Measurements from ENCODE around the gene DPP6.

Gene DPP6

GRCh38 chr7:154853063-154853726, 801.0 kb downstream of the DPP6 start:
- DNase-seq: no peak

- DNase-seq: no peak
Observed at GRCh38 chr7:154853727-154854095, 801.5 kb downstream of the DPP6 start.

DNA sequence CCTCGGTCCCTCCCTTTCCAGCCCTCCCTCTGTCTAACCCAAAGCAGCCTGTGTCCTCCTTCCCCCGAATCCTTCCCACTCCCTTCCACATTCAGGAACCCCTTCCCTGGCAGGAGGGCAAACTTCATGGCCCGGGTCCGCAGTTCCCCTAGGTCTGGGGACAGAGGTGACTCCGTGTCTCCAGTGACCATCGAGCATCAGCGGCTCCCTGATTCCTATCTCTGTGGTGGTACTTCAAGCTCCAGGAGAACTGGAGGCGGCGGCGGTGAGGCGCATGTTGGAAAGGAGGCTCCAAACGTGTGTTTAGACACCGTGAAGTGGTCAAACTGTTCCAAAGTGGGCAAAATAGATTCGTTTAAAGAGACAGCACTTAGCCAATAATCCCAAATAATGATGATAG, 802.6 kb downstream of the DPP6 start:
- no peak for DNase-seq

GRCh38 chr7:154855366-154855765, 803.2 kb downstream of the DPP6 start:
- no peak for DNase-seq

- no peak for DNase-seq
Observed at GRCh38 chr7:154856733-154857132, 804.5 kb downstream of the DPP6 start.

DNA sequence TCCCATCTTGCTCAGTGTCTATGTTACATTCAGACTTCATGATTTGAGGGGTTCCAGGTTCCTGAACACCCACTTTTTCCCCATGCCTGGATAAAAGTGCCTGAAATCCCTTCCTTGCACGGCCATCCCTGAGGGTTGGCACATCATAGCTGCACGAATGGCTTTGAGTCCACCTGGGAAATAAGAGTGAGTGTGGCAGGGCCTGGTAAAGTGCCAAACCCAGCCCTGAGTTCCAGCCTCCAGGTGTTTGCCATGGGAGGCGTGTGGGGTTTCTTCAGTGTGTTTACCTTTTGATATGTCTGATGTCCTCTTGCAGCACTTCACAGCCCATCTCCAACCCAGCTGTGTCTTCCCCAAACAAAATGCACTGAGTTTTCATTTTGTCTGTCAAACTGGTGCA, 805.0 kb downstream of the DPP6 start:
- DNase-seq: no peak

DNA sequence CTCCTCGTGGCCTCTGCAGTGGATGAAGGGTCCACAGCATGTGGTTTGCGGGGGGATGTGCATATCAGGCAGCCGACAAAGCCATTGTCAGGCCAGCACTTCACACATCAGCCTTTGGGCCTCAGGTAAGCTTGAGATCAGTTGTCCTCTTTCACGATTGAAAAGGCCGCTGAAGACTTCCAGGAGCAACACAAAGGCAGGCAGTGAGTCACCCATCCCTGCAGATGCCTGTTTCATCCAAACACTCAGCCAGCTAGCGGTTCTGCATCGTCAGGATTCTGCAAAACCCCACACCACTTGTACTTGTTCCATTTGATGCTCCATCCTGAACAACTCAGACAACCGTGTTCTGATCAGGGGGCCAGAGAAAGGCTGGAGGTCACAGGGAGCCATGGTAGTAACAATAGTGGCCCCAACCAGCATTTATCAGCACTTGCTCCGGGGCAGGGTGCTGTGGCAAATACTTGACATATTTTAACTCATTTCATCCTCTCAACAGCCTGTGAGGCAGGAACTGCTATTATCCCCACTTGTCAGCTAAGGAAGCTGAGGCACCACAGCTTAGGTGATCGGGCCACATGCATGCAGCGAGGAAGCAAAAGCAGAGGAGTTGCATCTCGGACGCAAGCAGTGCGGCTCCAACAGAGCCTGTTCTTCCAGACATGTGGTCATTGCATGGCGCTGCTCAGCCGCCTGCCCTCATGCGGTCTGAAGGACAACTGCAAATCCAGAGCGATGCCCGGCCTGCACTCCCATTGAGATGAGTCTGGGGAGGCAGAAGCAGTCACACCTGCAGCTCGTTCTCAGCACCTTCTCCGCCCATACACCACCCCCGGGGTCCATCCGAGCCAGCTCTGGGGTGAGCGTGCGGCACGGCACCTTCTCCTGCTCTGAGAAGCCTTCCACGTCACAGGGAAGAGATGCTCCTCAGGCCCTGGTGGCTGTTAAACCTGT, 805.8 kb downstream of the DPP6 start:
- peak in 4 of 56 donors; percentile 10 to 32 (median 22) for DNase-seq

GRCh38 chr7:154858836-154859537, 806.8 kb downstream of the DPP6 start:
- DNase-seq: no peak

DNA sequence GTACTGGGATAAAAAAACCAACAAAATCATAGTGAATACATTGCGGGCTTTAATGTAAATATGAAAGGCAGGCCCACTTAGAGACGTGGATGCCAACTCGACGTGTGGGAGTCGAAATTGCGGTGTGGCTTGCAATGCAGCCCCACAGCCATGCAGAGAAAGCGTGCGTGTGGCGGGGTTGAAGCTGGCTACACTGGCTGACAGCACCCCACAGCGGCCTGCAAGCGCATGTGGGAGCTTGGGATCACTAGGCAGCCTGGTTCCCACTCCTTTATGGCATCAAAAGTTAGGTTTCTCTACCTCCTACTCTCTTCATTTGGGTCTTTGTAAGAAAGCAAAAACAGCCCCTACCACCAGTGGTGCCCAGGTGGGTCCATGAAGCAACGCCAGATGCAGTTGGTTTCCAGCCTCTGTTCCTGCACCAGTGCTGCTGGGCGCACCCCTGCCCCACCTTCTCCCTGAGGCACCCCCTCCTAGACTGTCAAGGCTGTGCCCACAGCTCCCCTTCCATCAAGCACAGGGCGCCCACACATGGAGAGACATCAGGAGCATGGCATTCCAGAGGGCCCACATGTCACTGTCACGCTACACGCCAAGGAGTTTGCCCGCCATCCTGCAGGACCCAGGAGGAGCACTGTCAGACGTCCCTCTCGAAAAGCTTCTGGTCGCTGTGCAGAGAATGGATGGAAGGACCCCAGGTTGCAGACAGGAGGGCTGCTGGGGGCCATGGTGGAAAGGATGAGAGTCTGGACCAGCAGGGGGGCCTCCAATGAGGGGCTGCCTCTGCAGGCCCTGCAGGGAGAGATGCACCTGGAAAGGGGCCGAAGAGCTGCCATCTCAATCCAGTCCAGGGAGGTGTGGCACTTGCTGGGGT, 807.8 kb downstream of the DPP6 start:
- no peak for DNase-seq

DNA sequence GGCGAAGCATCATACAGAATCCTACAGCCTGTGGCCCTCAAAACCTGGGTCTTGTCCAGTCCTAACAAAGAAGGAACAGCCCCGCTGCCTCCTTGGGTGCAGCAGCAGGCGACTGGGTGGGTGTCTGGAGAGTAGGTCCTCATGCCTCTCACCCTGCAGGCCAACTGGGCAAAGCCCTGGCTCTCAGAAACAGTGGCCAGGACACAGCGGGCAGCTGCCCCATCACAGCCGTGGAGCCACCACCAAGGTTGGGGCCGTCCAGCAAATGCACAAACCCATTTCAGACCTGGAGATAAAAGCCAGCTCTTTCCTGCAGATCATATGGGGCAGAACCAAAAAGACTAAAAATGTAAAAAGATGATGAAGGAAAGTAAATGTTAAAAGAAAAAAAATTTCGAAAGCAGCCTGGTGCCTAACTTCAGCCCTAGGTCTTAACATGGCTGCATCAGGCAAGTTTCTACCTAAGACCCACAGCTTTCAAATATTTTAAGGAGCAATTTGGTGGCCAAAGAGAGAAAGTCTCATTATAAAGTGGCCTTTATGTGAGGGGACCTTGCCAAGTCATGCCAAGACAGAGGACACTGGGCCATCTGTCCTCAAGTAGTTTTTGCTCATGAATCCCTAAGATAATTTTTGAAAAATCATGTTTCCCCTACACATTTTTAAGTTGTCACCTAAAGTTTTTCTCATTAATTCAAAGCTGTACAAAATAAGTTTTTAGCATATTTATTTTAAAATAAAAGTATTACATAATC, 808.6 kb downstream of the DPP6 start:
- no peak for DNase-seq

DNA sequence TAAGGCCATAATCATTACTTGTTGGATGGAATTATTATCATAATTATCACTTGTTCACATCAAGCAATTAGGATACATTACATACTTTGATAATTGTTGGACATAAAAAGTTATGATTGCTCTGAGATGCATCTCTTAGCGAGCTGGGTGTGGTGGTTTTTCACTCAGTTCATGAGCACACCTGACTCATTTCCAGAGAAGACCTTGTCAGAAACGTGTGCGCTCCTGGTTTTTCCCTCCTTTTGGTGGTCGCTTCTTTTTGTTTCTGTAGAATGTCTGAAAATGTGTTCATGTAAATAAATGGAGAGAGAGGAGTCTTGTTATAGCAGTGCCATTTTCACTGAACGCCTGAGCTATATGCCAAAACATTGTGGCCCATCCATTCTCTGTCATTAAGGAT, 809.4 kb downstream of the DPP6 start:
- no peak for DNase-seq

DNA sequence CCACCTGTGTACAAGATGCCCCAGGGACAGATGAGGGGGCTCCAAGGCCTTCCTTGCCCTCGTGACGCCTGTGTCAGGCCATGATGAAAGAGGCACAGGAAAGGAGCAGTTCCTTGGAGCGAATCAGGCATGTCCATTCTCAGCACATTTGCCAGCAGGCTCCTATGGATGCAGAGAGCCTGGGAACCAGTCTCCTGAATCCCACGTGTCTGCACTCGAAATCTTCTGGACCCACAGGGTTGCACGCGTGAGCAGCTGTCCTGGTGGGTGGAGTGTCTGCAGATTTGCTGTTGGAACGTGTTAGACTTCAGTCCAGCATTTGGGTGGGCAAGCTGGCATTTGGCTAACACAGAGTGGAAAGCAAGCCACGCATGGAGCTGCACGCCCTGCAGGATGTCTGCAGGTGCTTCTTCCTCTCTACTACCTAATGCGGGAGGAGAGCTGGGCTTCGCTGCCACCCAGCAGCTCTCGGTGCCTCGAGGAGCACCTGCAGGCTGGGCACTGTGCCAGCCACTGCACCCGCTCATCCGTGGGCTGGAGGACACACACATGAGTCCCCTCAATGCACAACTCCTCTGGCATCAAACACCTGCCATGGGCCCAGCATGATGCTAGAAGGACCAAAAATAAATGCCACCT, 810.1 kb downstream of the DPP6 start:
- DNase-seq: no peak

DNA sequence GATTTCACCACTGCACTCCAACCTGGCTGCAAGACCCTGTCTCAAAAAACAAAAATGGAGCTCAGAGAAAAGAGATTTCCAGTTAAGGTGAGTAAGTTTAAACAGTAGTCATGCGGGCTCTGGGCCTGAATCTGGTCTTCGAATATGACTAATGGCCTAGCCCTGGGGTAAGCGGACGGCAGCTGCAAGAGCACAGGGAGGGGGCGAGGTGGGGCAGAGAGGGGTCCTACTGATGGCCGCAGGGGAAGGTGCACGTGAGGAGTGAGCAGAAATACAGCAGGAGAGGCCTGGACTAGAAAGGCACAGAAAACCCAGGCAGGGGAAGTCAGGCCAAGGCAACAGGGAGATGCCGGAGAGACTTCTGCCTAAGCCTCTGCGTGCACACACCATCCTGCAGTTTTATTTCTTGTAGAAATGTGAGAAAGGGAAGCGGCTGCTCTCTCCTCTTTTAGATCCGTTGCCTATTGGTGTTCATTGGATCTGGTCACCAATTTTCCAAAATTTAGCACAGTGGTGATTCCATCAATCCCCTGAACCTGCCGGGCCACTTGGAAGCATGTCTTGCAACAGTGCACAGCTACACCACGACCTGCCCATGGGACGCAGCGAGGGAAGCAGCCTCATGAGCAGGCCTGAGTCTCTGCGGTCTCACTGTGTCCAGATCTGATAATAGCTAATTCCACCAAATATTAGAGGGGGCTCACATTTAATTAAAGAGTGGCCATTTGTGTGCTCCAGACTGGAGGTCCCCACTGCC, 811.7 kb downstream of the DPP6 start:
- no peak for DNase-seq

DNA sequence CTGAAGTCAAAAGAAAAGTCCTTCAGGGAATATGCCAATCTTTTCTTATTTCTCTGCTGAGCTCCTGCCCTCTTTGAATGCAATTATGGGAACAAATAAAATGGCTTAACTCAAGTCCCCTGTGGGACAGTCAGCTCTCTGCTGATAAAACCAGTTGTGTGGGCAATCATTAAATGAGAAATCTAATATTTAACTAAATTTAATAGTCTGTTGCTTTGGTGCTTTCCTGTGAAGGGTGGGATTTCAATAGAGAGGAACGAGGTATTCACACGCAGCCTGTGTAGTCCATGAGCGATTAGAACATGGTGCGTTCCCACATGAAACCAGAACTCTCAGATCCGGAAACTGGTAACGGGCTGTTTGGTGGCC, 812.3 kb downstream of the DPP6 start:
- no peak for DNase-seq

DNA sequence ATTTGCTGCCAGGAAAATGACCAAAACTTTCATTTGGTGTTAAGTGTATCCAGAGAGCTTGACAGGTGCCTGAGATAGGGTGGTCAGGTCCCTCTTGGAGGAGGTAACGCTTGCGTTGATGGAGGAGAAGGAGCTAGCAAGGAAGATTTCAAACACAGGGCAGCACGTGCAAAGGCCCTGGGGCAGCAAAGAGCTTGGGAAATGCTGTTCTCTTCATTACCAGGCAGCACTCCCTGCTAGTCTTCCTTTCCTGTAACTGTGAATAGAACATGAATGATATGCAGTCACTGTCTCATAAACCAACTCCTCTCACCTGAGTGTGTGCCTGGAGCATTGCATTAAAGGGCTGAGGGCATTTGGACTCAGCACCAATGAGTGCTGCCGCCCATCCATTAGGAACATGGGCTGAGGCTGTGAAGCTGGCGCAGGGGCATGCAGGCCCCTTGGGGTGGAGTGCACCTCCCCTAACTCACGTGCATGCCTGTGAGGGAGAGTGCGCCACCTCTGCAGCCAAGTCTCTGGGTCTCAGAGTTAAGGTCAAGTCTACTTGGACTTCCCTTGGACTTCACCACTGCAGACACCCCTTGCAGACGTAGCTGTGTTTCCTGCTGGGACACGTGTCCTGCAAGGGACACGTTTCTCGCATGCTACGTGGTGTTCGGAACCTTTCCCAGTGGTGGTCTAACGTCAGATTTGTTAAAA, 813.9 kb downstream of the DPP6 start:
- DNase-seq: no peak

GRCh38 chr7:154867068-154867467, 814.9 kb downstream of the DPP6 start:
- DNase-seq: no peak

- no peak for DNase-seq
Observed at GRCh38 chr7:154868921-154869320, 816.7 kb downstream of the DPP6 start.

GRCh38 chr7:154869436-154869835, 817.2 kb downstream of the DPP6 start:
- DNase-seq: no peak

Data from amygdala (tissue), 56 donors.